Stimulated activated CD4-positive, alpha-beta T cell treated with anti-CD3 and anti-CD28 coated beads, TNF-alpha, amount 100 ng/mL, for 4 hours (primary cell): Measurements from ENCODE around the gene PARP3.

Source experiments
- DNase-seq, 3 experiments: peaks; one replicate each; pipeline ENCODE4 v3.0.0-alpha.2; 2020; ENCODE audit warnings: low read depth in 3 of 3

The PARP3 gene

DNA sequence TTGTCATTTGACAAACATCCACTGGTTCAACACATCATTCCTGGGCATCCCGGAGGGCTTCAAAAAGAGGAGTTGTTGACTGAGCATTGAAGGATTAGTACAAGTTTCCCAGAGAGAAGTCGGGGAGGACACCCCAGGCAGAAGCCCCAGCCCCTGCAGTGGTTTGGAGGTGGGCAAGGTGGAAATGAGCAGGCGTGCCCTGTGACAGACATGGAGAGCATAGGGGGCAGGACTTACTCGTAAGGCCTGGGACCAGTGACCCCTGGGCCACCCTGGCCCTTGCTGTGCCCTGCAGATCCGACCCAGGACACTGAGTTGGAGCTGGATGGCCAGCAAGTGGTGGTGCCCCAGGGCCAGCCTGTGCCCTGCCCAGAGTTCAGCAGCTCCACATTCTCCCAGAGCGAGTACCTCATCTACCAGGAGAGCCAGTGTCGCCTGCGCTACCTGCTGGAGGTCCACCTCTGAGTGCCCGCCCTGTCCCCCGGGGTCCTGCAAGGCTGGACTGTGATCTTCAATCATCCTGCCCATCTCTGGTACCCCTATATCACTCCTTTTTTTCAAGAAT is 5.9 kb downstream of the PARP3 start:
- no peak for DNase-seq

- DNase-seq: no peak
These were observed 7.0 kb downstream of the PARP3 start for GRCh38 chr3:51949121-51949520.

DNA sequence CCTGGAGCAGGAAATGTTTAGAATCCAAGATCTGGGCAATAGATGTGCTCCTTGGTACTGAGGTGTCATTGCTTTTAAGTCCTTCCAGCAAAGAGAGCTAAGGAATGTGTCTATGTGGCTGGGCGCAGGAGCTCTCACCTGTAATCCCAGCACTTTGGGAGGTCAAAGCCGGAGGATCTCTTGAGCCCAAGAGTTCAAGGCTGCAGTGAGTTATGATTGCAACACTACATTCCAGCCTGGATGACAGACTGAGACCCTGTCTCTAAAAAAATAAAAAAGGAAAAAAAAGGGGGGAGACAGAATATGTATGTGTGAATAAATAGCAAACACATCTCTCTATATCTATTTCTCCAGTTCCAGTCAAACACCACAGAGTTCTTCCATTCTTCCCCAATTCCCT is 8.7 kb downstream of the PARP3 start:
- DNase-seq: no peak

- no peak for DNase-seq
These were observed 11.3 kb downstream of the PARP3 start for GRCh38 chr3:51953445-51953844.

- no peak for DNase-seq
These were observed 11.9 kb downstream of the PARP3 start for GRCh38 chr3:51954105-51954504.

- DNase-seq: no peak
These were observed 12.6 kb downstream of the PARP3 start for GRCh38 chr3:51954713-51955112.

GRCh38 chr3:51955175-51955892 is 13.2 kb downstream of the PARP3 start, which contains the start of gene GPR62:
TSS of gene GPR62 (plus strand) at chr3:51955381. CDS start at chr3:51955653, 272 bp downstream.
- DNase-seq: no peak

GRCh38 chr3:51955893-51956770 is 14.0 kb downstream of the PARP3 start:
- no peak for DNase-seq

DNA sequence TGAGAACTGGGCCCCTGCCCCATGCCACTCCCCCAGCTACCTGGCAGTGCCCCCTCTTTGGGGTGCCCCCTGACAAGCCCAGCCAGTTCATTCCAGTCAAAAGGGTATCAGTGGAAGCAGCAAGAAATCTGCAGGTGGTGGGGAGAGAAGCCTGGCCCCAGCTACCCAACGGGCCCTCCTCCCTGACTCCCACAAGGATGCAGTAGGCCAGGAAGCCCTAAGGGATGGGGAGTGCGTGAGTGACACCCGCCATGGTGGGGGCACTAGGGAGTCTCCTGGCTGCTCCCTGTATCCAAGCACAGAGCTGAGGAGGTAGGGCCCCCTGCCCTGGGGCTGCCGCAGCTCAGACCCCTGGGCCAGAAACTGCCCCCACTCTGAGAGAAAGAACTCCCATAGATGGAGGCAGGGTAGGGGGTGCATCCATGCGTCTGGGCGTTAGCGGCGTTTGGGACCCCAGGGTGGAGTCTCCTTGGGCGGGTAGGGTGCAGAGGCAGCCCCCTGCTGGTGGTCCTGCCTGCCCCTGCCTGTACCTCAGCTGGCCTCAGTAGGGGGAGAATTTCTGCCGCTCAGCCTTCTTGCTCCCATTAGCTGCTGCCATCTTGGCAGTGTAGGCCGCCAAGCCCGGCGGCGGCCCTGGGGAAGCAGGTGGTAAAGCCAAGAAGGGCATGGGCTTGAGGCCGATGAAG is 15.5 kb downstream of the PARP3 start:
- no peak for DNase-seq

- no peak for DNase-seq
These were observed 16.7 kb downstream of the PARP3 start for GRCh38 chr3:51958603-51959521.

DNA sequence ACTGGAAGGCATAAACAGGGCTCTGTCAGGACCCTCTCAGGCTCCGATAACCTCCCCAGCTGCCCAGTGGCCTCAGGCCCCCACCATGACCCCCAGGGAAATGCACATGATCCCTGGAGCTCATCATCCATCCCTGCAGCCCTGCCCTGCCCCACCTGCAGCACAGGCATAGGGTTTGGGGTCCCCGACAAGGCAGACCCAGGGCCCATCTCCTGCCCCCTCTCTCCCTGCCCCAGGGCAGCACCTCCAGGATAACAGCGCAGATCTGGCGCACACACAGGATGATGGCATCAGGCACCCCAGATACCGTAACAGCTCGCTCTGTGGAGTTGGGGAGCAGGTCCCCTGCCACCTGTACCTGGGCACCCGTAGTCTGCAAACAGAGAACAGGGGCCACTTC is 17.5 kb downstream of the PARP3 start:
- no peak for DNase-seq

GRCh38 chr3:51960386-51960785 is 18.2 kb downstream of the PARP3 start:
- DNase-seq: no peak

DNA sequence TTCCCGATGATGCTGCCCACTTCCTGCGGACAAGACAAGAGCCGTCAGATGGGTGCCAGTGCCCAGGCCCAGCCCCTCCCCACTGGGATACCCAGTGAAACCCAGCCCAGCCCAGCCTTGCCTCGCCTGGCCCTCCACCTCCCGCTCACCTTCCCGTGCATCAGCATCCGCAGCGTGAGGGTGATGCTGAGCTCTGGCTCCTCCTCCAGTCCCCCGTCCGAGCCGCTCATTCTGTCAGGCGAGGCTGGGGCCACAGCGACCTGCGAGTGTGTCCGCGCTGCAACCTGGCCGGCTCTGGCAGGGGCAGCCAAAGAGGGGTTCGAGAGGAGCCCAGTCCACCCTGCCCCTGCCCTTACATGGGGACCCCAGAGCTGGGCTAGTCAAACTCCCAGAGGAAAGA is 18.8 kb downstream of the PARP3 start:
- DNase-seq: no peak

GRCh38 chr3:51961602-51962569 is 19.7 kb downstream of the PARP3 start:
- DNase-seq: no peak

DNA sequence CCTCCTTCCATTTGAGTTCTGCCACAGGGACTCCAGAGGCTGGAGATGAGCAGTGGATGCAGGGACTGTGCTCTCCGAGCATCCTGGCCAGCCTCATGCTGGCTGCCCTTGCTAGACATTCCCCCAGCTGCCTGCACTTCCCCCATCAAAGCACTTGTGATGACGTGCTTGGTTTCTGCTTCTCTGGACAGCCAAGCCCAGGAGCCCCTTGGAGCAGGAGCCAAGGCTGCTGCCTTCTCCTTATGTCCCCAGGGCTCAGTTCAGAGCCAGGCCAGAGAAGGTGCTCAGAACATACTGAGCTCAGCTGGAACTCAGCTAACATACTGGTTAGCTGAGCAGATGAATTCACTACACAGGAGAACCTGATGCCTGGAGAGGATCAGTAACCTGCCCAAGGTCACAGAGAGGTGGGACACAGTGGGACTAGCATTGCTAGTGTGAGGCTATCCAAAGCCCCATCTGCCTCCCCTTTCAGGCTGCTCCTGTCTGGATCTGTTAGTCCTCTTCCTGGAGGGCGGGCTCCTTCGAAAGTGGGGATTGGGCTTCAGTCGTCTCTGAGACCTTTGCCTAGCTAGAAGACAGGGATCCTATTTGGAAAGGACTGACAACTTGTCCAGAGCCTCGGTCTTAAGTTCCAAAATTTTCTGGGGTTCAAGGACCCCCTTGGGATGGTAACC is 20.8 kb downstream of the PARP3 start:
- no peak for DNase-seq

GRCh38 chr3:51963951-51964451 is 21.8 kb downstream of the PARP3 start:
- no peak for DNase-seq

GRCh38 chr3:51964521-51964920 is 22.4 kb downstream of the PARP3 start:
- DNase-seq: no peak

GRCh38 chr3:51966016-51966415 is 23.9 kb downstream of the PARP3 start:
- DNase-seq: no peak

DNA sequence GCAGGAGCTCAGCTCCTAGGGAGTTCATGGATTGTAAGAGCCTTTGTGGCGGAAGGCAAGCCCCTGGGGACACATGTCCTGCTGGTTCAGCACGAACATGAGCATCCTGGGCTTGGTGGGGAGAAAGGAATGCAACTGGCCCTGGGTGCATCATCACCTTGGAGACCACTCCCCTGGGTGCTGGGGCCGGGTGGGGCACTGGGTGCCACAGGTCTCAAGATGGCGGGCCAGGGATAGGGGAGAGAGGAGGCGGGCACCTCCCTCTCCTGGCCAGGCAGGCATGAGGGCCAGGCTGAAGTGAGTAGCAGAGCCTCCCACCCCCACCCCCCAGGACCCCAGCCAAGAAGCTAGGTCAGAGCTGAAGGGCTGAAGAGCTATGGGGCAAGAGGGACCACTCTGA is 24.3 kb downstream of the PARP3 start:
- DNase-seq: no peak
